HG03457 (cell line): Measurements from ENCODE around the gene PRMT5.

Source experiments
- ATAC-seq: cut with Tn5 transposase; IDR thresholded peaks from one replicate; pipeline ENCODE4 v1.9.1; 2021; ENCODE audit warnings: moderate number of reproducible peaks; ENCODE audit not compliant: unreplicated experiment

Gene PRMT5

DNA sequence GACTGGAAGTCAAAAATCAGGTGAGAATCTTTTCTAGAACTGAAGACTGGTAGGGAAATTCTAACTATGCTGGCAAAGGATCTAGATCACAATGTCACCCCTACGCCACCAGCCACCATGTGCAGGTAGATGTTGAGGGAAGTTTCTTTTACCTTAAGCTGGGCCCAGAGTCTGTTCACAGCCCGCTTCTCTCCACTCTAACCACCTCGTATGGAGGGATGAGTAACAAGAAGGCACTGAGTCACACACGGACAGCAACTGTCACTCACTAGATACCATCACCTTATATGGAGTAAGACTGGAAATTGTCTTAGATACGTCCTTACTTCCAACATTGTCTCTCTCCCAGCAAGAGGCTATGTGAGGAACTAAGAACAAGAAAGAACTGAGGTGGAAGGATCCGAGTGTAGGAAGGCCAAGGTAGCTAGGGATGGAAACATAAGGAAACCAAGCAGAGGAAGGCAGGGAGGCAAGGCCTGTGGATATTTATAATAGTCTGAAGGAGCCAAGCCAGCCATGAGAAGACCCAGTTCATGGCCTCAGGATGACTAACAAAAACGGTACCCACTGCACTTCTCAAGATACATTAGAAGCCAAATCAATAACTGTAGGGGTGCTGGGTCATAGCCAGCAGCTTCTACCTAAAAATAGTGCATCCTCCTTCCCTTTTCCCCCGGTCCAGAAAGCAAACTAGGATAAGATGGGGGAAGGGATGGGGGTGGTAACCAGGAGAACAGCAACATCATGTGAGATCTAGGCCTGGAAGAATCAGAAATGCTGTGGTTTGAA, 30.7 kb downstream of the PRMT5 start:
- ATAC-seq, result no peak

DNA sequence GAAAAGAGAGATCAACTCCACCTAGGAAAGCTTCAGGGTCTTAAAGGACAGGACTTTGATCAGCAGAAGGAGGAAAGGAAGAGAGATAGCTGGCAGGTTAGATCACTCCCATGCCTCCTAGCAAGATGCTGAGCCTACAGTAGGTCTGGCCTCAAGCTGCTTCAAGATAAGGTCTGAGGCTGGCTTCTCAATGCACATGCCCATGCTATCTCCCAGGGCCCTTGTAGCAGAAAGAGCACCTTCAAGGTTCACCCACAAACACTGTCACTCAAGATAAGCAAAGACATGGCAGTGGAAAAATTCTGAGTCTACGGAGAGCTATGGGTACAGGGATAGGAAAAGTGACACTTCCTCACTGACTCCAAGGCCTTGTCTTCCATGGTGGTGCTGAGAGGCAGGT, 31.8 kb downstream of the PRMT5 start:
- no peak for ATAC-seq

DNA sequence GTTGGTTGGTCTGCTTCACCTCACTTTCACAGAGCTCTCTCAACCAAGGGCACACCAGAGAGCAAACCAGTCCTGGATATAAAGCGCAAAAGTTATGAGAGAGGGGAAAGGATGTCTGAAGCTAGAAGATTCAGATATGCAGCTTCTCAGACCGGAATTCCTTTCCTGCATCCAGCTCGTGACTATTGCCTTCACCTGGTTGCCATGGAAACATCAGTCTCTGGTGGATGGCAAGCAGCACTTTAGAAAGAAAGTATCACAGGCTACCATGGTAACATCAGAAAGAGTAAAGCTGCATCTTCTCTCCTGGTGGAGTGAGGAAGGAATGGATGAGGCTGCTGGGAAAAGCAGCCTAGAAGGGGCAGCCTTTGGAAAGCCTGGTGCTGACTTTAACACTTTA, 32.4 kb downstream of the PRMT5 start:
- ATAC-seq, result no peak

DNA sequence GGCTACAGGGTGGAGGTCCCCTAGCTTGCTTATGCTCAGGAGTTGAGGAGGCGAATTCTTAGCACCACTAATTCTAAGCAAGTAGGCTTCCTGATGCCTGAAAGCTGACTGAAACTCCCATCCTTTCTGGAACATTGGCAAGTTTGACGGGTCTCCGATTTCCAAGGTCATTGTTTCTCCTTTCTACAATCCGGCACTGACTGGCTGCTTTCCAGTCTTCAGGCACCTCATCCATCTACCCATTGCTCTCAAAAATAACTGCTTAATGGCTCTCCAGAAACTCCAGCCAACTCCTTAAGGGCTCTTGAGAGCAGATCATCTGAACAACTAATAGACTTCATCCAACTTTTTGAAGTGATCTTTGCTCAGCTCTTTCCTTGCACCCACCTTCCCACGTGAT, 32.8 kb downstream of the PRMT5 start:
- ATAC-seq, result no peak

DNA sequence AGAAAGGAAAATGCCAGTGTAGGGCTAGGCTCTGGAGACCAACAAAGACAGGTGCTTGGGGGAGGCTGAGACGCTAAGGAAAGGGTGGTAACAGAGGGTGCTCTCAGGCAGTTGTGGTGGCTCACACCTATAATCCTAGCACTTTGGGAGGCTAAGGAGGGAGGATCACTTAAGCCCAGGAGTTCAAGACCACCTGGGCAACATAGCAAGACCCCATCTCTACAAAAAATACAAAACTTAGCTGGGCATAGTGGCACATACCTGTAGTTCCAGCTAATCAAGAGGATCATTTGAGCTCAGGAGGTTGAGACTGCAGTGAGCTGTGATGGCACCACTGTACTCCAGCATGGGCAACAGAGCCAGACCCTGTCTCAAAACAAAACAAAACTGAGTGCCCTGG, 33.8 kb downstream of the PRMT5 start:
- no peak for ATAC-seq

DNA sequence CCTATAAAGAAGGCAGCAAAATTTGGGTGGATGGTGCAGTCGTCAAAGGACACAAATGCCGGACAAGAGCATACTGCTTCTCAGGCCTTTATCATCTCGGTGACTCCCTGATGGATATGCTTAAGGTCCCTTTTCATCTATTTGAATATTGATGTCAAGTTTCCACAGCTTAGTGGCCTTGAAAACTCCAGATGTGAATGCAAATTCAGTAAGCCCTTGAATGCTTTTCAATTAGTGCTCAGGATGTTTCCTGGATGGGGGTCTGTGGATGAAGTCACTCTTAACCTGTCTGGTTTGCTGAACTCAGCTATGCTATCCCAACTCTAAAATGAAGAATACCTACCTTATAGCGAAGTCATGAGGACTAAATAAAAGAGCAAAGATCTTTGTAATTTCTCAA, 35.5 kb downstream of the PRMT5 start:
- ATAC-seq, result no peak

DNA sequence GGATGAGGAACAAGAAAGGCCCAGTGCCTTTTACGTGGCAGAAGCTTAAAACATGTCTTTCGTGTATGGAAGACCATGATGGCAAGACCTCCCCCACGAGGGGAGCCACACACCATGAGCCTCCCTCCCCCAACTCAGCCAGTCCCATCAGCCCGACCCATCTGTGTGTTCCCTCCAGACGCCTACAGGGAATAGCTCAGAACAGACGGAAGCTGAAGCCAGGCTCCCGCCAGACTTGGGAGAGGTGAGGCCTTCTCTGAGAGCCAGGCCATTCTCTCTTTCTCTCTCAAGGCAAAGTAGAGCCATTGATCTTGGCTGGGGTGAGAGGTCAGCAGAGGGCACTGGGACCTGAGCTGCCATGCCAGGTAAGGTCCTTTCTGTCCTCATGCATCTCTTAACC, 36.7 kb downstream of the PRMT5 start:
- no peak for ATAC-seq

DNA sequence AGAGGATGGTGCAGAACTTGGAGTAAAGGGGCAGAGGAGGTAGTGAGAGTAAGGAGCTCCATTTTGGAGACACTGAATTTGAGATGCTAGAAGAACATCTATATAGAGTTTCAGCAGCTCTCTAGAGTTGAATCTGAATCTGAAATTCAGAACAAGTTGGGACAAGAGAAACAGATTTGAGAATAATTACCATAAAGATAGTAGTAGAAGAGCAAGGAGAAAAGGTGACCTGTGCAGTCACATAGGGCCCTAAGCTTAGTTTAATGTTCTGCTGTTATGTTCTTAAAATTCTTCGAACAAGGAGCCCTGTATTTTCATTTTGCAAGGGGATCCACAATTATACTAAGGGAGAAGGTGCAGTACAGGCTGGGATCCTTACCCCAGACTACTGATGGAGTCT, 38.8 kb downstream of the PRMT5 start:
- no peak for ATAC-seq

DNA sequence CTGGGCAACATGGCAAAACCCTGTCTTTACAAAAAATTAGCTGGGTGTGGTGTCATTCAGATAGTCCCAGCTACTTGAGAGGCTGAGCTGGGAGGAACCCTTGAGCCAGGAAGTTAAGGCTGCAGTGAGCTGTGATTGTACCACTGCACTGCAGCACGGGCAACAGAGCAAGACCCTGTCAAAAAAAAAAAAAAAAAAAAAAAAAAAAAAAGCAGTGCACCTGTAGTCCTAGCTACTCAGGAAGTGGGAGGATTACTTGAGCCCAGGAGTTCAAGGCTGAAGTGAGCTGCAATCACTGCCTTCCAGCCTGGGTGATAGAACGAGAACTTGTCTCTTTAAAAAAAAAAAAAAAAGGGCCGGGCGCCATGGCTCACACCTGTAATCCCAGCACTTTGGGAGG, 40.5 kb downstream of the PRMT5 start:
- no peak for ATAC-seq

DNA sequence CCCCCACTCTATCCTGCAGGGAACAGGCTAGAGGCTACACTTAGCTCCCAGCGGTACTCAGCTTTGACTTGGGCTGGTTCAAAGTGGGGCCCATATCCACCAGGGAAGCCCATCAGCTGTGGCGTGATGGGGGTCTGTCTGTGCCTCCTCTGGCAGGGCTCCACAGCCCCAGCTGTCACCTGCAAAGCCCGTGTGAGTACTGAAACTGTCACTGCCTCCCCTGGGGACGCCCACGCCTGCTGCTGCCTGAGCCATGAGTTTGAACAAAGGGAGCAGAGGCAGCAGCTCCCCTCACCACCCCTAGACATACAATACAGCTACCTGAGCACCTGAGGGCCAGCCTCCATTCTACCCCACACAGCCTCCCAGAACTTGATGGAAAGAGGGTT, 41.2 kb downstream of the PRMT5 start:
- ATAC-seq, result no peak

DNA sequence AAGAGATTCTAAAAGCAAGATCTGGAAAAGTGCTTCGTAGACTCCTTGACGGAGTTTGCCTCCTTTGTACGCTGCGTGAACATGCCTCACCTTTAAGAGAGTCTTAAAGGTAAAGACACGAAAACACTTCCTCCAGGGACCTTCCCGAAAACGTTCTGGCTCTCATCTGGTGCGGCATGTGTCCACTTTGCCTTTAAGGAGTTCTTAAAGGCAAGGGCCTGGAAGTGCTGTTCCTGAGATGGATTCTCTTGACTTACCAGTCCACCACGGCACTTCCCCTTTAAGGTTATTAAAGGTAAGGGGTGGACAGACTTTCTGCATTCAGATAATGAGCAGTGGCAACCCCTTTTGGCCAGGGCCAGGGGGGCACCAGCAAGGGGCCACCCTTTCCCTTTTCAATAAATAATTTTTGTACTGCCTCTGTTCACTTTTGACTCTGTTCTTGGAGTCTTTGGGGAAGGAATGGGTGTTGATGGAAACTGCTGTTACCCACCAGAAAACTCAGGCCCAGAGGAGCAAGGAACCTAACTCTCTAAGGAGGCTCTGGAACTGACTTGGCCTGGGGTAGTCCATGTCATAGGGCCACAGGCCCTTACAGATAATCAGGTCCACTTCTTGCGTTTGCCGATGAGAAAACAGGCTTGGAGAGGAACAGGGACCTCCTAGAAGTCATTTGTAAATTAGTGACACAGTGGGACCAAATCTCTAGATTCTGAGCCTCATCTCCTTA, 41.8 kb downstream of the PRMT5 start:
- ATAC-seq, result peak; percentile 33

DNA sequence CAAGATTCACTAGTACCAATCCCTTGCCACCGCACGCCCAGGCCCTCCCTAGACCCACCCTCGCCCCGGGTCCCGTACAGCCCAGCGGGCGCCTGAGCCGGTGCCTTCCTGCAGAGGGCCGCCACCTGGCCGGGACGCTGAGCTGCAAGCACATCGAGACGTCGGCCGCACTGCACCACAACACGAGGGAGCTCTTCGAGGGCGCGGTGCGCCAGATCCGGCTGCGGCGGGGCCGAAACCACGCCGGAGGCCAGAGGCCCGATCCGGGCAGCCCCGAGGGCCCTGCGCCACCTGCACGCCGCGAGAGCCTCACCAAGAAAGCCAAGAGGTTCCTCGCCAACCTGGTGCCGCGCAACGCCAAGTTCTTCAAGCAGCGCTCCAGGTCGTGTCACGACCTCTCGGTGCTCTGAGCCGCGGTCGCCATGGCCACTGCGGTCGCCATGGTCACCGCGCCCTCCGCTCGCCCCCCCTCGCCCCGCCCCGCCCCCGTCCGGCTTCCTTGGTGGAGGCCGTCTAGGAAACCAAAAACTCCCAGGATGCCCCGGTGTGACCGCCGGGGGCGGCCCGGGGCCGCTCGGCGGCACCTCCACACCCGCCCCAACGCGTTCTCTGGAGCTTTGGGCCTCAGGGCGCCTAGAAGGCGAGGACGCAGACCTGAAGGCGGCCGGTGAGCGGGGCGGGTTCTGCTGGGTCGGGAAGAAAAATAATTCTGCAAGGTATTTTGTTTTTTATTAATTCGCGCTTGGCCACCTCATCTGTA, 42.5 kb downstream of the PRMT5 start:
- ATAC-seq, result peak; percentile 39

DNA sequence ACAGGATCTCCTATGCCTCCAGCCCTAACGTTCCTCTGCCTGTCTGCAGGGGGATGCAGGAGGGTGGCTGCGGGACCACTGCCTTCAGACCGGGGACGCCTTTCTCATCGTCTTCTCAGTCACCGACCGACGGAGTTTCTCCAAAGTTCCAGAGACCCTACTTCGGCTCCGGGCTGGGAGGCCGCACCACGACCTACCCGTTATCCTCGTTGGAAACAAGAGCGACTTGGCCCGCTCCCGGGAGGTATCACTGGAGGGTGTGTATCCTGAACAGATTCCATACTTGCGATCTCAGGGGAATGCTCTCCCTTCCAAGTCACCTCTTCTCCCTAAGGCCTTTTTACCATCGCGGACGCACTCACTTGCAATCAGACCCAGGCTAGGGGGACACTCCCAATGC, 43.2 kb downstream of the PRMT5 start:
- ATAC-seq, result no peak

DNA sequence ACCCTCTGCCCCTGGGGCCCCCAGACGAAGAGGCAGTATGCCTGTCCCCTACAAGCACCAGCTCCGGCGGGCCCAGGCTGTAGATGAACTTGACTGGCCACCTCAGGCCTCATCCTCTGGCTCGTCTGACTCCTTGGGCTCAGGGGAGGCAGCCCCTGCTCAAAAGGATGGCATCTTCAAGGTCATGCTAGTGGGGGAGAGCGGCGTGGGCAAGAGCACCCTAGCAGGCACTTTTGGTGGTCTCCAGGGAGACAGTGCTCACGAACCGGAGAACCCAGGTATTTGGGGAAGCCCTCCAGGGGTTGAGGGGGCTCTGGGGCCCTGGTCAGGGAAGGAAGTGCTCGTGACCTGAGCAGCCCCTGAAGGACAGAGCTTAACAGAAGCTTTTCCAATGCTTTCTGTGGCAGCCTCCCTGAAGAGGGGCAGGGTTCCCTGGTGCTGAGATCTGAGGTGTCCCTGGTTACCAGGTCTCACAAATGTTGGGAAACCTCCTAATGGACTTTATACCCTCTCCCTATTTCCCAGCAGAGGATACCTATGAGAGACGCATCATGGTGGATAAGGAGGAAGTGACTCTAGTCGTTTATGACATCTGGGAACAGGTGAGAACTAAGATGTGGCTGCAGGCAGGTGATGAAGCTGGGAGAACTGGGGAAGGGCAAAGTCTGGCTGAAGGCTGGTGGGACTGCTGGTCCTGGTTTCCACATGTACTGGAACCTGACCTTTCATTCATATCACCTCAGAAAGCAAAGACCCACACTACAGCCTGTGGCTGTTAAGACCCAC, 44.2 kb downstream of the PRMT5 start:
- no peak for ATAC-seq

DNA sequence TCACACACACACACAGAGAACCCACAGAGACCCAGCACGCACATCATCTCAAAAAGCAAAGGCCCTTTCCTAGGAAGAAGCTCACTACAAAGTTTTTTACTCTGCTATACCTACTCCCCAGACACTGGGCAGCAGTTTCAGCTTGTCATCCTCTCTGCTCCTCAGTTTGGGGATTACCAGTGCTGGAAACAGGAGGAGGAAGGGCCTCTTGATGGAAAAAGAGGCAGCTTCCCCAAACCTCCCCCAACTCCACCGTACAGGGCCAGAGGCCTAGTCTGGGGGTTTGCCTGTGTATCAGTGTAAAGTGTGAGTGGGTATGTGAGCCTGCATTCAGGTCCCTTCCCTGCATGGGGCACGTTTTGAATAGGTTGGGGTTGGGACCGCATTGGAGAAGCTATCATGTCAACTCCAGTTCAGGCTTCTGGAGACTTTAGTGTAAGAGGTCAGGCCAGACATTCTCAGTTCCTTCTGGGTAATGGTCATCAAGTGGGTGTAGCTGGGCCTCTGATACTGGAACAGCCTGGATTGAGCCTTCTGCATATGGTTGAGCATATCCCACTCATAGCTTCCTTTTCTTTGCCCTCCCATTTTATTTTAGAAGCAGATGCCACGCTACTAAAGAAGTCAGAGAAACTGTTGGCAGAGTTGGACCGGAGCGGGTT, 45.0 kb downstream of the PRMT5 start:
- ATAC-seq, result no peak

DNA sequence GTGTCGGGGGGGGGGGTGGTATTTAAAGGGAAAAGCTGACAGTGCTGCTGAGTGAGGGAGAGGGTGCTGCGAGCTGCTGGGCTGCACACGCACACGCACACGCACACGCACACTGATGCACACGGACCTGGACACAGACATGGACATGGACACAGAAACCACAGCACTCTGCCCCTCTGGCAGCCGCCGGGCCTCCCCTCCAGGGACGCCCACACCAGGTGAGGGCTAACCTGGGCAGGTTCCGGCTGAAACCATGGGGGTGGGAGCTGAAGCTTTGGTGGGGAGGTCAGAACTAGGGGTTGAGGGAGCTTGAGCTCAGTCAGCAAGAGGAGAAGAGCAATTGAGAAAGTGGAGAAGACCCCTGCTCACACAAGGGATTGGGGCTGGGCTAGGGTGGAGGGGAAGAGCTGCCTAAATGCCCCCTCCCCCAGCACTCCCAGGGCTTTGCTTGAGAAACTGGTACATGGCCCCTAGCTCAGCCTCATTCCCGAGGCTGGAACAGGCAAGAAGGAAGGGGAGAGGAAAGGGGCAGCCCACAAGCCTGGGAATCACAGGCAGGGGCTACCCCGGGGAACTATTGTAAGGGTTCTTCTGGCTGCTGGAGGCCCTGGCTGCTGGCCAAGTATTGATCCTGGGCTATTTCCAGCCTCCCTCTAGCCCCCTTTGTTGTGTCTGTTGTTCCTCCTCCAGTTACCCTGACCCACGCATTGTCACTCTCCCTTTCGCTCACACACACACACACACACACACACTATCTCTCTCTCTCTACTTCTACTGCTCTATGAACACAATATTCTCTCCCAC, 45.8 kb downstream of the PRMT5 start, which contains the start of gene REM2:
REM2 (plus strand) TSS at position 50 of the 804 bp plus-strand sequence; CDS start at position 116, 66 bp downstream.
- ATAC-seq, result no peak

DNA sequence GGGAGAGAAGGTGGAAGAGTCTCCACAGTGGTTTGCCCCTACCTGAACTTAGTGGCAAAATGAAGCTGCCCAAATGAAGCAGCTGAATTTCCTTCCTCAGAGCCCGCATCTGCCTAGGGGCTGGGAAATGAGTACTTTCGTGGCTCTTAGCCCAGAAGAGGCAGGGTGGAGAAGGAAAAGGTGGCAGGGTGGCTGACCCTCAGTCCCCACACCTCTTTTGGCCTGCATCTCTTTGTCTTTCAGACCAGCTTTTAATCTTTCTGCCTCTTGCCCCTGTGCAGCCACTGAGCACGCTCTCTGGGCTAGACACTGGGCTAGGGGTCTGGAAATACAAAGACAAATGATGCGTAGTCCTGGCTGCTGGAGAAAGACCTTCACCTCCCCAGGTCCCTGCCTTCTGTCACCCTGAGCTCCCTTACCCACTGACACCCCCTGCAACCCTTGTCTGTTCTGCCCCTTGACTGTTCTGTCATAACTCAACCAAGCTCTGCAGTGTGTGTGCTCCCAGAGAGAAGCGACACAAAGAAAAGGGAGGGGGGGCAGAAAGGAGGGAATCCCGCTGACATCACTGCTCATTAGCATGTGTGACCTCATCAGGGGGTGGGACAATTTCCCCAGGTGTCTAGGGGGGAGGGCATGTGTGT, 46.5 kb downstream of the PRMT5 start:
- no peak for ATAC-seq

DNA sequence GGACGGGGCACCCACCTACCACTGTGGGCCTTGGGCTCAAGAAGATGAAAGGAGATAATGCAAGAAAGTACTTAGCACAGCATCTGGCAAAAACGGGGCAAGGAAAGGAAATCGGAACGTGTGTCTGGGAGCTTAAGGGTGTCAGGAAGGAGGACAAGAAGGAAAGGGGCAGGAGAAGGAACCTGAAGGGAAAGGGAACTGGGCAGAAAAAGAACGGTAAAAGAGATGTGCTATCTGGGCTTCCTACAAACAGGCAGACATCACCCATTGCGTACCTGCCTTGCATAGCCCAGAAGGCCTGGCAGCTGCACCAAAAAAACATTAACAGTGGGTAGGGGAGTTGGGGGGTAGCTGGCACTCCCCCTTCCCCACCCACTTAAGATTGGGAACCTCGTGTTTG, 47.1 kb downstream of the PRMT5 start:
- ATAC-seq, result no peak
